Islet precursor cell (in vitro differentiated cells): ENCODE measurements around the gene TTC28.

Experiments used
- DNase-seq: peaks from one replicate; pipeline ENCODE4 v3.0.0-alpha.2; 2018

Gene TTC28

DNA sequence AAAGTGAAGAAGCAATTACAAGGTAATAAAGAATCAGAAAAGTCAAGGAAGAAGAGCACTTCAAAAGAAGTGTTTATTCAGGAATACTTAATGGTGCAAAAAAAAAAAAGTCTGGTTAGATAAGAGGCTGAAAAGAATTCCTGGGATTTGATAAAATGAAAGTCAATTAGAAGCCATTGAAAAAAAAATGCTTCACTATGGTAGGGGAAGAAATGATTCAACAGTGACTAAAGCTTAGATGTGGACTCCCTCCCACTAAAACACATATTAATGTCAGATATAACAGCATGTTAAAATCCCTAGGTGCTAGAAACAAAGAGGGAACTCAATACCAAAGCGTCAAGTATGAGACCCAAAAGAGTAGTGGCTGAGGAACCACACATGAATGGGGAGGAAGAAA, 425.2 kb downstream of the TTC28 start:
- DNase-seq: no peak

- no peak for DNase-seq
Observed at GRCh38 chr22:28252539-28252938, 427.1 kb downstream of the TTC28 start.

GRCh38 chr22:28250036-28250695, 429.5 kb downstream of the TTC28 start:
- no peak for DNase-seq

DNA sequence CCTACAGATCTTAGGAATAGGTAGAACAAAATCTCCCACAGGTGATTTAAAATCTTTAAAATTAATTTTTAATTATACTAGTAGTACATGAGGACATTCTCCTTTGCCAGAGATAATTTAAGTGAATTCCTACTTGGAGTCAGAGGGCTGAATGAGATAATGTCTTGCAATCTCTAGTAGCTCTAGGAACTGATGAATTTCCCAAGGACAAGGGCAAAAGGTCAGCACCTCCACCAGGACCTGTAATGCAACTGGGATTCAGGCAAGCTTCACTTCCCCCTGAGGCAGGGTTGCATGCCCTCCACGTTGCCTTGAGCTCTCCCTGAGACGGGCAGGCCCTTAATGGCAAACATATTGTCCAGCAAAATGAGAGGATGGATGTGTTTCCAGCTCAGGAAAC, 430.2 kb downstream of the TTC28 start:
- DNase-seq: no peak

DNA sequence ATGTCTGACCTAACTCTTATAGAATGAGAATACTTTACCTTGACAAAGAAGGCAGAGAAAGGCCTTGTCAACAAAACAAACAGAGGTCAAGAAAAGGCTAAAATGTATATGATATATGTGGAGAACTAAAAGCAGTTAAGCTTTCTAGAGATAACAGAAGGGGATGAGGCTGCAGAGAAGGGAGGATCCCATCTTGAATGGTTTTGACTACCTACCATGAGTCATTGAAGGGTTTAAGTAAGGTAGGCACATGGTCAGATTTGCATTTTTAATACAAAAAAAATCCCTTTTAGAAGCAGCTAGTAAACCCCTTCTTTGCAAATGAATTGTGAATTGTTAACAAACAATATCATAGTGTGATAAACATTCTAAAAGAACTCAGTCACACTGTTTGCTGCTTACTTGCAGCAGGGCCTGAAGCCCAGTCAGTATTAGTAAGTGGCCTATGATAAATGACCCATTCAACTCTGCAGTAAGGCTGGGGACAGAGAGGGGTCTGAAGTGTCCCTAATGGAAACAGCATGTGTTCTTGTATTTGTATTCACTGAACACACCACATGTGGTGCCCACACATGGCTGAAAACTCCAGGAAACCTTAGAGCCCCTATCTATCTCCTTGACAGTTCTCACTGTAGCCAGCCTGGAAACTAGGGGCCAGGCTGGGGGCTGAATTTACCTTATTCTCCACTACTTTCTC, 431.8 kb downstream of the TTC28 start:
- no peak for DNase-seq

GRCh38 chr22:28247136-28247535, 432.5 kb downstream of the TTC28 start:
- no peak for DNase-seq

- DNase-seq: no peak
Observed at GRCh38 chr22:28246397-28246796, 433.2 kb downstream of the TTC28 start.

DNA sequence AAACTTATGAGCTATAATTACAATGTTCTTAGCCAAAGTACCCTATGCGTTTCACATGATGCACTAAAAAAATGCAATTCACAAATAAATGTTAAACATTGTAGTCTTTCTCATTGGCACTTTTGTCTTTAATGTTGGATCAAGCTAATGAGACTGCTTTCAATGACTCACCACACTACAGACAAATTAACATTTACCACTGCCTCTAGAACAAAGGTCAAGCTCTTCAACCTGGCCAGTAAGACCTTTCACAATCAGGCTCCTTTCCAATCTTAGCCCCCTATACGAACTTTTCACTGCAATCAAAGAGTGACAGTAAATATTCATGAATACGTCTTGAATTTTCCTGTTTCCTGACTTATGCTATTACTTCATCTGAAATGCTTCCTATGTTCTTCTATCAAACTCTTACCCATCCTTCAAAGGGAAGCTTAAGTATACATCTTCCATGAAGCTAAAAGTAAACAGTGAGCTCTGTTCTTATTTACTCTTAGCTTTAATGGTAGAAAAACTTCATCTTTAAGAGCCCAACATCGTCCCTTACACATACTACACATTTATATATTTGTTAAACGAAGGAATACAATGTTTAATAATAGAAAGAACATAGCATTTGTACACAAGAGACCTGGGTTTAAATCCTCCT, 433.9 kb downstream of the TTC28 start:
- no peak for DNase-seq

GRCh38 chr22:28244757-28245156, 434.9 kb downstream of the TTC28 start:
- DNase-seq: no peak

GRCh38 chr22:28243539-28243938, 436.1 kb downstream of the TTC28 start:
- no peak for DNase-seq

DNA sequence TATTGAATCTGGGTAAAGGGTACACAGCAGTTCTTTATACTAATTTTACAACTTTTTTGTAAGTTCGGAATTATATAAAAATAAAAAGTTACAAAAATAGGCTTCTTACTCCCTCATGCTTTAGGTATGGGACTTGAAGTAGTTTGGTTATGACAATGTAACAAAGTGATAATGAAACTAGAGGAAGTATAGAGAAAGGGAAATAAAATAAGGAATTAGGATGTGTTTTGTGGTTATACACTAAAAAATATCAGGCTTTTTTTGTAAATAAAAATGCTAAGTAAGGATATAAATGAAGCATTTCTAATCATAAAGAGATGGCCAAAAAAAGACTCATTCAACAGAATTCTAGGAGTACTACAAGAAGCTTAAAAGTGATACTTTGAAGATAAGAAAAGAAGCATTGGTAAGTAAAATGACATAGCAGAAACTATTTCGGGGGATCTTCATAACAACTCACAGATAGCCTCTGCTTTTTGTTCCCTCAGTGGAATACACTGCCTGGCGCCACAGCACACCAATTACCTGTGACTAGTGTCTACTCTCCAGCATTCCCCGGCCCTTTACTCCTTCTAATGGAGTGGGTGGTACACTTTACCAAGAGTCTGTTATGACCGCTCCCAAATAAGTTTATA, 437.9 kb downstream of the TTC28 start:
- DNase-seq: peak; percentile 58

DNA sequence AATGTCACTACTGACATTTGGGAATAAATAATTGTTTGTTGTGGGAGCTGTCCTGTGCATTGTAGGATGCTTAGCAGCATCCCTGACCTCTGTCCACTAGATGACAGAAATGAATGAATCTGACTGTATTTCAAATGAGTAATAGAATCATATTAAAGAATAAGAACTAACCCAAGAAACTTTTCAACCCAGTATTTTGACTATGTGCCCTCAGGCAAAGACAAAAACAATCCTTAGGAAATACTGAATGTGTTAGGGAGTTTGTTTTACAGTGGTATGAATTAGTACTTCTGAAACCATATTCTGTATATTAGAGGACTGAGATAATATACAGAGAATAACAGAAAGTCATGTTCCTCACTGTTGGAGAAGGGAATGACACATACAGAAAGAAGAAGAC, 439.7 kb downstream of the TTC28 start:
- no peak for DNase-seq

DNA sequence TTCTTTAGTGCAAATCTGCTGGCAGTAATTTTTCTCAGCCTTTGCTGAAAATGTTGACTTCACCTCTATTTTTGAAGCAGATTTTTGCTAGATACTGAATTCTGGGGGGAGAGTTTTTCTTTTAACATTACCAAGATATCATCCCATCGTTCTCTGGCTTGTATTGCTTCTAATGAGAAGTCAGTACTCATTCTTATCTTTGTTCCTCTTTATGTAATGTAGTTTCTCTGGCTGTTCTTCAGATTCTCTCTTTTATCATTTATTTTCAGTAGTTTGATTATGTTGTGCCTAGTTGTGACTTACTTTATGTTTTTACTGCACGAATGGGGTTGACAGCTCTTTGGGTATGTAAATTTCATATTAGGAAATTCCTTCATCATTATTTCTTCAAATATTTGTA, 441.9 kb downstream of the TTC28 start:
- no peak for DNase-seq

DNA sequence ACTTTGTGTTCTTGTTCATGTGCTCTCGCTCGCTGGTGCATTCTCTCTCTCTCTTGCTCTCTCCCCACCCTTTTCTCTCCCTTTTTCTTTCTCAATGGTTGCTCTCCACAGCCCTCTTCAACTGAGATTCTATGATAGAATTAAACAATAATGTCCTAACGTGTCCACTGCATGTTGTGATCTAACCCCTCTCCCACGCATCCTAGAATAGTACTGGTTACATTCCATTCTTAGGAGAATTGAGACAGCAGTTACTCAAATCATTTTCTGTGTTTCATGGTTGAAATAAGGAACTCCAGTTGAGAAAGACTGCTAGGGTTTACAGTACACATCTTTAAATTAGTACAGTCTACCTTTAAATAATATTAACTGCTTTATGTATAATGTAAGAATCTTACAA, 442.5 kb downstream of the TTC28 start:
- no peak for DNase-seq

GRCh38 chr22:28232204-28232603, 447.4 kb downstream of the TTC28 start:
- no peak for DNase-seq

DNA sequence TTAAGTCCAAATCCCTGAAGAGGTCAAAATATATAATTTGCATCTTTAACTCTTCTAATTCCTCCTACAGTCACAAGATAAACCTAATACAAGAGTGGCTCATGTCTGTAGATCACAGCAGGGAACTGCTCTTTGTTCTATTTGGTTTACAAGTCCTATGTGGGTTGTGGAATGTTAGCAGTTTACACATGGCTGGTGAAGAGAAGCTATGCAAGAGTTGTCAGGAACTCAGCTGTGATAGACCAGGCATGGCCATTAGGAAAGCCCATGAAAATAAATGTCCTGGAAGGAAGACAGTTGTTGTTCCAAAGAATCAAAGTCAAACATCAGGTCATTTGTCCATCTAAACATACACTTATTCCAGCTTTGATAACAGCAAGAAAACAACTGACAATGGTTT, 448.2 kb downstream of the TTC28 start:
- DNase-seq: no peak

DNA sequence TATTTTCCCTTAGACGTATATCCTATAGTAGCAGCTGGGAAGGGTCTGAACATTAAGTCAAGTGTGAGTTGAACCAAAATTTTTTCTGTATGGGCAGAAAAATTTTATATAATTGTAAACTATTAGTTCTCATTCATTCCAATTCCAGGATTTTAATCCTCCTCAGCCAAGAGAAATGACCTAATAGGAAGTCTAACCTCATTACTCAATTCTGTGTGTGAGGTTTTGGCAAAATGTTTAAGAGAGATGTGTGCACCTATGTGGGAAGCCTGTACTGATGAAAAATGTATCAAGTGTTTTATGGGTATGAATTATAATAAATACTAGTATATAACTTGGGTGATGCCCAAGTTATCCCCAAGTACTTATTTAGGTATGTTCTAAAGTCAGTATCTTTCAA, 449.0 kb downstream of the TTC28 start:
- DNase-seq: no peak

GRCh38 chr22:28229566-28230485, 449.8 kb downstream of the TTC28 start:
- DNase-seq: no peak

DNA sequence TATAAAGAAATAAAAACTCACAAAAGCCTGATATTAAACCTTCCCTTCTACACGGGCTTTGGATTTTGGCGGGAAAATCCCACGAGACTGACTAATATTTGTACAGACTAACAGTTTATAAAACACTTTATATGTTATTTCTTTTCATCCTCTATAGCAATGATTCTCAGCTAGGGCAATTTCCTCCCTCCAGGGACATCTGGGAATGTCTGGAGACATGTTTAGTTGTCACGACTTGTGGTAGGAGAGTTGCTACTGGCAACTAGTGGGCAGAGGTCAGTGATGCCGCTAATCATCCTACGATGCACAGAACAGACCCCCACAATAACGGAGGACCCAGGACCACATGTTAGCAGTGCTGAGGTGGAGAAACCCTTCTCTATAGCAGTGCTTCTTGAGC, 455.8 kb downstream of the TTC28 start:
- DNase-seq: no peak

- DNase-seq: no peak
Observed at GRCh38 chr22:28222976-28223745, 456.5 kb downstream of the TTC28 start.

DNA sequence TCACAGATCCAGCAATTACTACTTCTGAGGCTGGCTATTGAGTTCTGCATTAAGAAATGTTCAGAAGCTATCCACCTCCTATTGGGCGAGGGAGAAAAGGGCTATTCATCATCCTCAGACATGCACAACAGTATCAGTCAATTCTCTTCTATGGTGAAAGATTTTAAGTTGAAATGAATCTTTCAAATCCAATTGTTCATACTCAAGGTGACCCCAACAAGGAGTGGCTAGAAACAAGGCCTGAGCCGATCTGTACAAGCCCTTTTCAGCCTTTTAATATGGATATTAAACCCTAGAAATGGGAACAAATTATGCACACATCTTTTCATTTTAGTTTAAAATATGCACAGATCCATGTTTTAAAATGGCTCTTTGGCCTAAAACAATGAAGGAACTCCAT, 457.1 kb downstream of the TTC28 start:
- no peak for DNase-seq

DNA sequence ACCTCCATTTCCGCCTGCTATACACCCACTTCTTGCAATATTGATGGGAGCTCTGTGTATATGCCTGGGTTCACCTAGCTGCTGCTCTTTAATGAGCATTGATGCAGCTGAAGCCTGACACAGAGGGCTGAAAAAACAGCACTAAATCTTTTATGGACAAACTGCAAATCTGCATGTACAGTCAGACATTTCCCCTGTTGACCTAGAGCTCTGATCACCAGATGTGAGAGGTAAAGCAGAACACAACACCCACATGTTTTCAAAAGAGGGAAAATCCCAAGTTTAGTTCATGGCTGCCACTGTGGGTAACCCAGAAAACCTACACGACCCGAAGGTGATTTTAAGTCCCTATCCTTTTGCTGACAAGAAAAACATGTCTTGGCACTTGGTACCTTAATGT, 457.6 kb downstream of the TTC28 start:
- DNase-seq: no peak
